LNCaP clone FGC (cell line): ENCODE results near the gene DNAH14.

ENCODE experiments used
- DNase-seq: peaks from one replicate; pipeline ENCODE4 v3.0.0-alpha.2; 2011; ENCODE audit warnings: low read depth
- H3K4me3 ChIP-seq: 2 replicates; pipeline ENCODE4 v1.5.1; 2011; ENCODE audit warnings: mild to moderate bottlenecking, low read depth, low read length, control low read depth
- TF ChIP-seq, protein P1 (sequence below): IDR thresholded peaks from 2 replicates; pipeline ENCODE4 v1.5.1; 2012; ENCODE audit warnings: mild to moderate bottlenecking; ENCODE audit not compliant: control insufficient read depth, insufficient read depth; ENCODE audit errors: extremely low read depth

The DNAH14 gene

DNA sequence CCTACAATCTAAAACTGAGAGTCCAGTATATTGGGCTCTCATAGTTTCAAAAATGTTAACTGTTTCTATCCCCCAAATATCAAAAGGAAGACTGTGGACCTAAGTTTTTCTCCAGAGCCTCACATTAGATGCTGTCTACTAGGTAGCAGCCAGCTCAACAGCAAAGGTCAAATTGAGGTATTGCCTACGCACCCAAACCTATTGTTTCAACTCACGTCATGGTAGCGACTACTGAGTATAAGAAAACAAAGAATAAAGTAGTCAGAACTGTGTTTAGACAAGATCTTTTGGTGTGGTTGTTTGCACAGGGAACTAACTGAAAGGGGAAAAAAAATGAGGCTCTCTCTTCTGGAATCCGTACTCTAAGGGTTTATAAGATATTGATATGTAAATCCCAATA is 325.2 kb downstream of the DNAH14 start:
- no peak for DNase-seq
- H3K4me3 ChIP-seq = no peak overlapping the region
- TF ChIP-seq, protein P1, sequence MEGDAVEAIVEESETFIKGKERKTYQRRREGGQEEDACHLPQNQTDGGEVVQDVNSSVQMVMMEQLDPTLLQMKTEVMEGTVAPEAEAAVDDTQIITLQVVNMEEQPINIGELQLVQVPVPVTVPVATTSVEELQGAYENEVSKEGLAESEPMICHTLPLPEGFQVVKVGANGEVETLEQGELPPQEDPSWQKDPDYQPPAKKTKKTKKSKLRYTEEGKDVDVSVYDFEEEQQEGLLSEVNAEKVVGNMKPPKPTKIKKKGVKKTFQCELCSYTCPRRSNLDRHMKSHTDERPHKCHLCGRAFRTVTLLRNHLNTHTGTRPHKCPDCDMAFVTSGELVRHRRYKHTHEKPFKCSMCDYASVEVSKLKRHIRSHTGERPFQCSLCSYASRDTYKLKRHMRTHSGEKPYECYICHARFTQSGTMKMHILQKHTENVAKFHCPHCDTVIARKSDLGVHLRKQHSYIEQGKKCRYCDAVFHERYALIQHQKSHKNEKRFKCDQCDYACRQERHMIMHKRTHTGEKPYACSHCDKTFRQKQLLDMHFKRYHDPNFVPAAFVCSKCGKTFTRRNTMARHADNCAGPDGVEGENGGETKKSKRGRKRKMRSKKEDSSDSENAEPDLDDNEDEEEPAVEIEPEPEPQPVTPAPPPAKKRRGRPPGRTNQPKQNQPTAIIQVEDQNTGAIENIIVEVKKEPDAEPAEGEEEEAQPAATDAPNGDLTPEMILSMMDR = no peak

GRCh38 chr1:225257081-225257480 is 327.6 kb downstream of the DNAH14 start:
- no peak overlapping the region for H3K4me3 ChIP-seq
- no peak for DNase-seq
- TF ChIP-seq, protein P1 = no peak

GRCh38 chr1:225258811-225259210 is 329.3 kb downstream of the DNAH14 start:
- H3K4me3 ChIP-seq = no peak overlapping the region
- no peak for DNase-seq
- TF ChIP-seq, protein P1 = no peak

DNA sequence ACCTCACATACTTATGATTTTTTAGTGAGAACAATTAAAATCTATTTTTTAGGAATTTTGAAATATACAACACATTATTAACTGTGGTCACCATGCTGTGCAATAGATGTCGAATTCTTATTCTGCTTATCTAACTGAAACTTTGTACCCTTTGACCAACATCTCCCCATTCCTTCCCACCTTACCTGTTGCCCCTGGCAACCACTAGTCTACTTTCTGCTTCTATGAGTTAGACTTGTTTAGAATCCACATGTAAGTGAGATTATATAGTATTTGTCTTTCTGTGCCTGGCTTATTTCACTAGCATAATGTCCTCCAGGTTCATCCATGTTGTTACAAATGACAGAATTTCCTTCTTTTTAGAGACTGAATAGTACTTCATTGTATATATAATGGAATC is 330.1 kb downstream of the DNAH14 start:
- TF ChIP-seq, protein P1 = no peak
- no peak for DNase-seq
- H3K4me3 ChIP-seq = no peak overlapping the region

DNA sequence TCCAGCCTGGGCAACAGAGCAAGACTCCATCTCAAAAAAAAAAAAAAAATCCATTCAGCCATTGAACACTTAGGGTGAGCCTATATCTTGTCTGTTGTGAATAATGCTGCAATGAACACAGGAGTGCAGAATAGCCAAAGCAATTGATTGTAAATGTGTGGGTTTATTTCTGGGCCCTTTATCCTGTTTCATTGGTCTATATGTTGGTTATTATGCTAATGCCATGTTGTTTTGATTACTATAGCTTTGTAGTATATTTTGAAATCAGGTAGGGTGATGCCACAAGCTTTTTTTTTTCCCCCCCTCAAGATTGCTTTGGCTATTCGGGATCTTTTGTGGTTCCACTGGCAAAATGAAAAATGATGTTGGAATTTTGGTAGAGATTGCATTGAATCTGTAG is 330.8 kb downstream of the DNAH14 start:
- no peak for DNase-seq
- TF ChIP-seq, protein P1 = no peak

GRCh38 chr1:225277445-225277844 is 348.0 kb downstream of the DNAH14 start:
- no peak overlapping the region for H3K4me3 ChIP-seq
- TF ChIP-seq, protein P1 = no peak
- no peak for DNase-seq

More for the DNA sequence above, 330.8 kb downstream of the DNAH14 start:
- H3K4me3 ChIP-seq = no peak overlapping the region

- H3K4me3 ChIP-seq = no peak overlapping the region
- DNase-seq = no peak
- TF ChIP-seq, protein P1 = no peak
Measured at GRCh38 chr1:225280563-225280962, 351.1 kb downstream of the DNAH14 start.
